ENCODE results near the gene SEPTIN11.

- TF ChIP-seq POU6F1 (CRISPR knock-in tag; IDR thresholded peaks at IDR 0.05; ENCODE audit: borderline replicate concordance, low read depth) (no peak), ZC3H10 (CRISPR knock-in tag; IDR thresholded peaks at IDR 0.05) (no peak), OSR1 (CRISPR knock-in tag; IDR thresholded peaks at IDR 0.05) (no peak), ZNF8 (CRISPR knock-in tag; IDR thresholded peaks at IDR 0.05) (no peak), ZFP3 (CRISPR knock-in tag; IDR thresholded peaks at IDR 0.05) (no peak), CSDC2 (CRISPR knock-in tag; IDR thresholded peaks at IDR 0.05) (no peak), TSHZ2 (CRISPR knock-in tag; IDR thresholded peaks at IDR 0.05) (no peak), PATZ1 (CRISPR knock-in tag; IDR thresholded peaks at IDR 0.05; ENCODE audit: borderline replicate concordance) (no peak), ESRRG (CRISPR knock-in tag; IDR thresholded peaks at IDR 0.05) (no peak), ZFP30 (CRISPR knock-in tag; IDR thresholded peaks at IDR 0.05) (no peak), CREB5 (CRISPR knock-in tag; IDR thresholded peaks at IDR 0.05; ENCODE audit: low read depth) (no peak), ARNTL (CRISPR knock-in tag; IDR thresholded peaks at IDR 0.05; ENCODE audit: borderline replicate concordance, low read depth) (no peak)
Observed at GRCh38 chr4:76952071-76952470, 2.5 kb downstream of the SEPTIN11 start.
